22Rv1 (cell line): ENCODE results near the gene DOCK9.

Source experiments
- H3K27ac ChIP-seq: fragments of 450-650 bp; 2 replicates; pipeline ENCODE4 v1.5.1; 2017
- CTCF ChIP-seq: fragments of 450-650 bp; IDR thresholded peaks from 2 replicates; pipeline ENCODE4 v1.5.1; 2017; ENCODE audit warnings: mild to moderate bottlenecking
- ZFX ChIP-seq: fragments of 450-650 bp; IDR thresholded peaks from 2 replicates; pipeline ENCODE4 v1.6.1; 2017; ENCODE audit warnings: antibody characterized with exemption, borderline replicate concordance

DOCK9 gene

GRCh38 chr13:99013951-99014350 is 36.1 kb upstream of the DOCK9 start:
- no peak overlapping the region for H3K27ac ChIP-seq
- TF ChIP-seq CTCF (no peak), ZFX (no peak)

- no peak overlapping the region for H3K27ac ChIP-seq
- TF ChIP-seq ZFX, result no peak
- TF ChIP-seq CTCF, result no peak
These were observed 34.7 kb upstream of the DOCK9 start for GRCh38 chr13:99012539-99012938.

- TF ChIP-seq CTCF (no peak), ZFX (no peak)
- H3K27ac ChIP-seq, result no peak overlapping the region
These were observed 32.2 kb upstream of the DOCK9 start for GRCh38 chr13:99009987-99010551.

- no peak for TF ChIP-seq ZFX
- TF ChIP-seq CTCF, result no peak
These were observed 30.7 kb upstream of the DOCK9 start for GRCh38 chr13:99008577-99008976.

GRCh38 chr13:99007414-99007986 is 29.6 kb upstream of the DOCK9 start:
- no peak for TF ChIP-seq ZFX
- no peak for TF ChIP-seq CTCF
- no peak overlapping the region for H3K27ac ChIP-seq

More at GRCh38 chr13:99008577-99008976, 30.7 kb upstream of the DOCK9 start:
- no peak overlapping the region for H3K27ac ChIP-seq

GRCh38 chr13:99005609-99006008 is 27.7 kb upstream of the DOCK9 start:
- no peak overlapping the region for H3K27ac ChIP-seq
- TF ChIP-seq ZFX (no peak), CTCF (no peak)

GRCh38 chr13:99004978-99005377 is 27.1 kb upstream of the DOCK9 start:
- H3K27ac ChIP-seq, result no peak overlapping the region
- TF ChIP-seq CTCF (no peak), ZFX (no peak)
